Liver (tissue), 9 donors: Measurements from ENCODE around the gene TEDC1. TPM values are rescaled to one million over a fixed set of nuclear protein-coding genes. Genes with fewer than 3 reads are reported as not detected.

Experiments
- DNase-seq: peaks from one replicate; pipeline ENCODE4 v3.0.0-alpha.2; 2017; ENCODE audit warnings: low spot score
- H3K27ac ChIP-seq, 2 donors: one replicate each; pipeline ENCODE4 v1.7.0; 2013; ENCODE audit warnings: inconsistent platforms in 2 of 2, low read length in 2 of 2, control low read depth in 1 of 2, low read depth in 1 of 2, mild to moderate bottlenecking in 1 of 2
- H3K27me3 ChIP-seq, 4 donors: one replicate each; pipeline versions ENCODE4 v1.6.1 to v1.7.0; 2013; ENCODE audit warnings: low read length in 3 of 4, inconsistent platforms in 1 of 4, mild to moderate bottlenecking in 1 of 4, moderate library complexity in 1 of 4; ENCODE audit not compliant: control insufficient read depth in 4 of 4, insufficient read depth in 4 of 4
- H3K36me3 ChIP-seq, 4 donors: one replicate each; pipeline versions ENCODE4 v1.6.1 to v1.7.0; 2013; ENCODE audit warnings: low read length in 3 of 4, mild to moderate bottlenecking in 3 of 4, low read depth in 1 of 4, moderate library complexity in 1 of 4; ENCODE audit not compliant: control insufficient read depth in 4 of 4, insufficient read depth in 3 of 4
- H3K4me1 ChIP-seq, 4 donors: one replicate each; pipeline versions ENCODE4 v1.6.1 to v1.7.0; 2013; ENCODE audit warnings: low read length in 3 of 4, mild to moderate bottlenecking in 3 of 4, moderate library complexity in 1 of 4; ENCODE audit not compliant: control insufficient read depth in 4 of 4, insufficient read depth in 4 of 4
- H3K4me3 ChIP-seq, 3 donors: one replicate each; pipeline versions ENCODE4 v1.6.1 to v1.7.0; 2013; ENCODE audit warnings: low read length in 3 of 3, control low read depth in 1 of 3, low read depth in 1 of 3, mild to moderate bottlenecking in 1 of 3
- H3K9ac ChIP-seq, 2 donors: one replicate each; pipeline ENCODE4 v1.7.0; 2013; ENCODE audit warnings: low read length in 2 of 2, mild to moderate bottlenecking in 2 of 2, moderate library complexity in 2 of 2, control low read depth in 1 of 2, low read depth in 1 of 2
- H3K9me3 ChIP-seq, 4 donors: one replicate each; pipeline versions ENCODE4 v1.6.1 to v1.7.0; 2013; ENCODE audit warnings: low read length in 3 of 4; ENCODE audit not compliant: control insufficient read depth in 4 of 4
- ATF3 ChIP-seq: IDR thresholded peaks from 2 replicates; pipeline ENCODE4 v1.6.1; 2016; ENCODE audit warnings: antibody characterized with exemption
- EGR1 ChIP-seq, 2 donors: IDR thresholded peaks; 2 replicates each; pipeline ENCODE4 v1.6.1; 2016 to 2018; ENCODE audit warnings: antibody characterized with exemption in 2 of 2, low read depth in 2 of 2
- FOXA1 ChIP-seq: IDR thresholded peaks from 2 replicates; pipeline ENCODE4 v1.6.1; 2016; ENCODE audit warnings: antibody characterized with exemption
- FOXA2 ChIP-seq: IDR thresholded peaks from 2 replicates; pipeline ENCODE4 v1.6.1; 2016; ENCODE audit warnings: antibody characterized with exemption
- GABPA ChIP-seq, 2 donors: IDR thresholded peaks in 1 of 2; conservative IDR thresholded peaks in 1 of 2; 2 replicates each; pipeline ENCODE4 v1.6.1; 2016; ENCODE audit warnings: antibody characterized with exemption in 2 of 2, mild to moderate bottlenecking in 1 of 2, moderate library complexity in 1 of 2
- HNF4A ChIP-seq, 2 donors: conservative IDR thresholded peaks; 2 replicates each; pipeline ENCODE4 v1.6.1; 2016; ENCODE audit warnings: antibody characterized with exemption in 2 of 2, mild to moderate bottlenecking in 2 of 2
- HNF4G ChIP-seq: IDR thresholded peaks from 2 replicates; pipeline ENCODE4 v1.6.1; 2016; ENCODE audit warnings: antibody characterized with exemption
- JUND ChIP-seq, 2 donors: IDR thresholded peaks; 2 replicates each; pipeline ENCODE4 v1.6.1; 2016; ENCODE audit warnings: antibody characterized with exemption in 2 of 2
- MAX ChIP-seq: IDR thresholded peaks from 2 replicates; pipeline ENCODE4 v1.6.1; 2016; ENCODE audit warnings: antibody characterized with exemption
- NR2F2 ChIP-seq: IDR thresholded peaks from 2 replicates; pipeline ENCODE4 v1.6.1; 2016; ENCODE audit warnings: antibody characterized with exemption
- RAD21 ChIP-seq, 2 donors: IDR thresholded peaks; 2 replicates each; pipeline ENCODE4 v1.6.1; 2016; ENCODE audit warnings: antibody characterized with exemption in 2 of 2, mild to moderate bottlenecking in 2 of 2
- REST ChIP-seq: IDR thresholded peaks from 2 replicates; pipeline ENCODE4 v1.6.1; 2016; ENCODE audit warnings: antibody characterized with exemption, mild to moderate bottlenecking
- SP1 ChIP-seq: IDR thresholded peaks from 2 replicates; pipeline ENCODE4 v1.6.1; 2018; ENCODE audit warnings: antibody characterized with exemption, mild to moderate bottlenecking
- YY1 ChIP-seq: IDR thresholded peaks from 2 replicates; pipeline ENCODE4 v1.6.1; 2016; ENCODE audit warnings: antibody characterized with exemption, mild to moderate bottlenecking
- ZBTB33 ChIP-seq: IDR thresholded peaks from 2 replicates; pipeline ENCODE4 v1.6.1; 2016; ENCODE audit warnings: antibody characterized with exemption
- WGBS: extraction: QIAGEN DNeasy Blood & Tissue Kit; methylation state at CpG from one replicate; pipeline ENCODE4 v1.1.7; 2013; 5-methylcytosine and 5-hydroxymethylcytosine counted together
- polyA plus RNA-seq, 2 donors: library from polyadenylated mRNA; stranded (reverse) in 1 of 2; unstranded in 1 of 2; fragments of 200-250 nt in 1 of 2; fragments of >200 nt in 1 of 2; fragmentation: Nextera tagmentation in 1 of 2; extraction: Ambion mirVana in 1 of 2; gene quantifications; one replicate each; pipeline versions ENCODE4 v1.2.1 to v1.2.3, GENCODE V29; 2013 to 2015
- total RNA-seq, 2 donors: library from RNA; depleted of rRNA; stranded (reverse); fragments of >200 nt; gene quantifications; one replicate each; pipeline ENCODE4 v1.2.3, GENCODE V29; 2014
- donor health status: healthy.
- donor health status: healthy.
- donor health status: healthy.
- donor health status: healthy.
- donor health status: healthy.

Gene TEDC1
- total and polyA plus RNA-seq, 4 donors = 0.97 to 7.5 (median 3.2) TPM

- Histone ChIP-seq H3K4me1 (peaks cover 10 to 44% (median 20%) of the 10 kb centered on the region in 4 donors), H3K9me3 (no peaks in the 10 kb centered on the region), H3K27ac (peak overlapping the region in 1 of 2 donors; percentile 67), H3K36me3 (peaks cover 0 to 1% (median 0%) of the 10 kb centered on the region in 4 donors), H3K4me3 (peak overlapping the region in 1 of 3 donors; percentile 25), H3K9ac (no peak overlapping the region), H3K27me3 (no peaks in the 10 kb centered on the region)
- no peak for DNase-seq
- 1% methylated on average over 48 of the region's 48 CpGs for WGBS
- TF ChIP-seq EGR1 (IDR thresholded peaks at IDR 0.05; ENCODE audit: low read depth in 2 of 2) = no peak
- no peak for TF ChIP-seq HNF4A (conservative IDR thresholded peaks at IDR 0.05)
- TF ChIP-seq HNF4G = no peak
- TF ChIP-seq MAX = no peak
- TF ChIP-seq FOXA1 = no peak
- no peak for TF ChIP-seq FOXA2
- no peak for TF ChIP-seq SP1
- TF ChIP-seq REST = no peak
- no peak for TF ChIP-seq YY1
- no peak for TF ChIP-seq GABPA (IDR thresholded peaks at IDR 0.05 in 1 of 2, conservative IDR thresholded peaks at IDR 0.05 in 1 of 2)
- TF ChIP-seq ZBTB33 = no peak
- TF ChIP-seq NR2F2 = no peak
- TF ChIP-seq RAD21 (IDR thresholded peaks at IDR 0.05) = no peak
- no peak for TF ChIP-seq ATF3
These were observed 3.5 kb upstream of the TEDC1 start for GRCh38 chr14:105487449-105487985.

GRCh38 chr14:105487986-105488777 lies 2.9 kb upstream of the TEDC1 start:
- DNase-seq = no peak
- no peak overlapping the region for H3K9ac ChIP-seq
- 52% methylated on average over 26 of the region's 26 CpGs for WGBS

More at GRCh38 chr14:105487986-105488777, 2.9 kb upstream of the TEDC1 start:
- H3K4me3 ChIP-seq = peak overlapping the region in 1 of 3 donors; percentile 25
- peaks cover 10 to 50% (median 25%) of the 10 kb centered on the region in 4 donors for H3K4me1 ChIP-seq
- TF ChIP-seq ATF3 (no peak), JUND (IDR thresholded peaks at IDR 0.05) (no peak)
- peaks cover 0 to 1% (median 0%) of the 10 kb centered on the region in 4 donors for H3K36me3 ChIP-seq
- peak overlapping the region in 1 of 2 donors; percentile 16 for H3K27ac ChIP-seq
- H3K9me3 ChIP-seq = no peaks in the 10 kb centered on the region
- no peaks in the 10 kb centered on the region for H3K27me3 ChIP-seq
